Measurements from ENCODE around the gene GALNT4. TPM values are rescaled to one million over a fixed set of nuclear protein-coding genes. Genes with fewer than 3 reads are reported as not detected.

The GALNT4 gene
- total RNA-seq = 1 to 10 TPM; 6.3 to 6.5 TPM

DNA sequence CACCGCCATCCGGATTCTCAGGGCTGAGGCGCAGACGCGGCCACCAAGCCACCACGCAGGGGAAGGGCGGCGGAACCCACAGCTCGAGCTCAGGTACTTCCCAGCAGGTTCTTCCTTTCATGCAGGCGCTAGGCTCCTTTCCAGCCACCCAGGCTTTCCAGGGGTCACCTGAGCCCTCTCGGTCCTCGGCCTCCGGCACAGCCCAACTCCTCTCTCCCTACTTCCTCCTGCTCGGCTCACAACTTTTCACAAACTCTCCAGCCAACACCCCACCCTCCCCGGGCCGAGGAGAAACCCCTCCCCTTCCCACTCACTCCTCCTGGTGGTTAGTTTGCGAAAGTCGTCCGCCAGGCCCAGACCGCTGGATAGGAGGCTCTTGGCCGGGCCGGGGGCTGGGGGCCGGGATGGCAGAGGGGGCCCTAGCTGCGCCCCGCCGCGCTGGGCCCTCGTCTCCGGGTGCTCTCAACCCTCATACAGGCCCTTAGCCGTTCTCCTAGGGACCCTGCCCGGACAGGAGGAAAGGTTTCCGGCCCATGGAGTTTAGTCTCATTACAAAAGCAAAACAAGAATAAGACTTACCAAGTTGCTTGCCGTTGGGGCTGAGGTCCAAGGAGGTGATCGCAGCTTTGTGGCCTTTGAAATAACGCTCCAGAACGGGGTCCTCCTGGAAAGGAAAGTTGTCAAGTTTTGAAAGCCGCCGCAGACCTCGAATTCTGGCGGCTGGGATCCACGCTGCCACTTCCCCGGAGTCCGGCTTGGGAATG is at the start of gene GALNT4:
TSS of gene GALNT4 (minus strand) at position 256 of the 764 bp plus-strand sequence. CDS start at position 9, 247 bp downstream.
- ChIA-PET POLR2A (interaction anchor here (0.7 to 3.2 kb wide), 7 partner anchors 29 to 505 kb away, joined by 3 to 16 read pairs (median 4); partner anchors contain the start of gene DUSP6), CTCF (interaction anchor here (0.9 to 2.6 kb wide), 6 partner anchors 30 to 508 kb away, joined by 3 to 17 read pairs (median 6); no protein-coding TSS in a partner anchor)

GRCh38 chr12:89573051-89573810 is 48.6 kb upstream of the GALNT4 start:
- ChIA-PET CTCF (no interaction called here), POLR2A (no interaction called here)

DNA sequence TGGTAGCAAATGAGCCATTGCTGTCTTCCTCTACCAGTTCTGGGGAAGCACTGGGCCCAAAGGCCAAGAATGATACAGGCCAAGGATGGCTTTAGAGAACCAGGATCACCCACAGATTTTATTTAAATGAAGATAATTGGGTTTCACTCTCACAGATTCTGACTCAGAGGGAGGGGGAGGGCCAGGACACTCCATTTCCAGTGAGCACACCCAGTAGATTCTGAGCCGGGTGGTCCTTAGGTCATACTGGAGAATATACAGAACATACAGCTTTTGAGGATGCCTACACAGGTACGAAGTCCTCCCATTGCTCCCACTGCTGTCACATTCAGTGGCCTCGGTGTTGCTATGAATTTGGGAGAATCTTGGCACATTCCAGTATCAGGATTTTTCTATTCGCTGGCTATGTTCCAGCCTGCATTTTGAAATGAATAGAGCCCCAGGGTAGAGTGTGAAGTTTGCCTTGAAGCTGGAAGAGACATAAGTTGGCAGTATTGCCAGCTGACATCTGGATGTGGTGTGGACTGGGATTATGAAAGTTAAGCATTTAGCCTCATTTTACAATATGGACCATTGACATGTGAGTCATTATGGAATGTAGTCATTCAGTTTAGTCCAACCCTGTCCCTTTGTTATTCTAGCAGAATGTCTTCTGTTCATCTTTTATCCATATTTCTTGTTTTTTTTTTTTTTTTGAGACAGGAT is 47.0 kb upstream of the GALNT4 start:
- POLR2A ChIA-PET = no interaction called here
- CTCF ChIA-PET = interaction anchor here (0.7 kb wide), 1 partner anchor 786 kb away, joined by 5 read pairs; no protein-coding TSS in a partner anchor

DNA sequence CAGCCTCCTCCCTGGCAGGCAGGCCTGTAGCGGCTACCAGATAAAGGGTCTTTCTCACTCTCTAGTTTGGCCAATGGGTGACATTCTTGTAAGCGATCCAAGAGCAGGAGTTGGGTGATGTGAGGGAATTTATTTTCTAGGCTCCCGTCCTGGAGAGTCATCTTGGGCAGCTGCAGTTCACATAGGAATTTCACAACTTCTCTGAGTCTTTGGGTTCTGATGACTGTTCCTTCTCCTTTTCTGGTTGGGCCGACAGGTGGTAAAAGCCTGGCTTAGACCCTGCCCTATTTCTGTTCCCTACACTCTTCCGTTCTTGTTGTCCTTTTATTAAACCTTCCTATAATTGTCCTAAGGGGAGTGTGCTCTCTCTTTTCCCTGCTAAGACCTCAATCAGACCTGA is 43.9 kb upstream of the GALNT4 start:
- ChIA-PET POLR2A (no interaction called here), CTCF (interaction anchor here (0.6 kb wide), 1 partner anchor 228 kb away, joined by 4 read pairs; no protein-coding TSS in a partner anchor)

- CTCF ChIA-PET = interaction anchor here (0.6 kb wide), 1 partner anchor 229 kb away, joined by 4 read pairs; no protein-coding TSS in a partner anchor
- POLR2A ChIA-PET = no interaction called here
Measured at GRCh38 chr12:89567691-89568239, 43.2 kb upstream of the GALNT4 start.

- ChIA-PET POLR2A (no interaction called here), CTCF (no interaction called here)
Measured at GRCh38 chr12:89566615-89567014, 42.0 kb upstream of the GALNT4 start.

- CTCF ChIA-PET = no interaction called here
- POLR2A ChIA-PET = no interaction called here
Measured at GRCh38 chr12:89565002-89565401, 40.4 kb upstream of the GALNT4 start.

DNA sequence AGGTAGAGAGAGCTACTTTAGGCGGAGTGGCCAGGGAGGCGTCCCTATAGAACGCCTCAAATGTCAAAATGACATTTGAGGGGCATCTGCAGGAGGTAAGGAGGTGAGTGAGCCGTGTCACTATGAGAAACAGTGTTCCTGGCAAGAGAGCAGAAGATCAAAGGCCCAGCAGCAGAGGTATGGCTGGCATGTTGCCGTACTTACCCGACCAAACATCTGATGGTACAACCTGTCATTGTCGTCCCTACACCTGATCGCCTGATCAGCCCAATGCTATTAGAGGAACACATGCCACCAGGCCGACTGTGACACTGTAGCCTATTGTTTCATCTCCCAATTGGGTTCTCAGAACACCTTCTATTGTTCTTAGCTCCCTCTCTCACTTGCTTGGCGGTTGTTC is 35.2 kb upstream of the GALNT4 start:
- CTCF ChIA-PET = interaction anchor here (1.4 kb wide), 1 partner anchor 17 kb away, joined by 4 read pairs; no protein-coding TSS in a partner anchor

GRCh38 chr12:89556976-89557375 is 32.4 kb upstream of the GALNT4 start:
- POLR2A ChIA-PET = interaction anchor here (0.7 kb wide), 1 partner anchor 13 kb away, joined by 4 read pairs; no protein-coding TSS in a partner anchor
- CTCF ChIA-PET = no interaction called here

More for the DNA sequence above, 35.2 kb upstream of the GALNT4 start:
- POLR2A ChIA-PET = no interaction called here

DNA sequence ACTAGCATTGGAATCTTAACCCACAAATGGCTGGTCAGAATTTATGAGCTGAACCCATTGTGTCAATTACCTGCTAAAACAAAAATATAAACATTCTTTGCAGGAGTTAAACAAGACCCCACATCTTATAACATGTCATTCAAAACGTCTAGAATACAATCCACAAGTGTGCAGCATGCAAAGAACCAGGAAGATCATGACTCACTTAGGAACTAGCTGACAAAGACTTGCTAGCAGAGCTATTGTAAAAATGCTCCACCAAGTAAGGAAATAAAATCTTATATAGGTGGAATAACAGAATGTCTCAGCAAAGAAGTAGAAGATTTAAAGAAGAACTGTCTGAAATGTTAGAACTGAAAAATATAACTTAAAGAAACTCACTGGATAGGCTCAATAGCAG is 27.8 kb upstream of the GALNT4 start:
- POLR2A ChIA-PET = no interaction called here

GRCh38 chr12:89551747-89552146 is 27.2 kb upstream of the GALNT4 start:
- ChIA-PET POLR2A (no interaction called here), CTCF (no interaction called here)

More for the DNA sequence above, 27.8 kb upstream of the GALNT4 start:
- CTCF ChIA-PET = interaction anchor here (1.3 kb wide), 1 partner anchor 9 kb away, joined by 4 read pairs; no protein-coding TSS in a partner anchor

DNA sequence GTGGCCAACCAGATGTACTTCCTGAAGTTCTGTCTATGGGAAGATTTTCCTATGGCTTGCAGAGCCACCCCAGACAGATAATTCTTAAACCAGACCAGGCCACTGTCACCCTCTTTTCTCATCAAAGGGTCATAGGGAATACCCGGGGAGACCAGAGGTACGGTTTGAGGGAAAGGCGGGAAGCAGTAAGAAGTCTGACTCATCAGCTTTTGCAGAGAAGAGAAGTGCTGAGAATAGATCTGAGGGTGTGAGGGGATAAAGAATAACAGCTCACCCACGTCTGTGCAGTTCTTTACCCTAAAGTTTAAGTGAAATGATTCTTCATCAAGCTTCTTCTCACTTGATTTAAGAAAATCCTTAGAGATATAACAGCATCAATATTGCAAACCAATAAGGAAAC is 22.5 kb upstream of the GALNT4 start:
- CTCF ChIA-PET = no interaction called here
- POLR2A ChIA-PET = no interaction called here

GRCh38 chr12:89546151-89546550 is 21.6 kb upstream of the GALNT4 start:
- ChIA-PET CTCF (interaction anchor here (0.5 kb wide), 1 partner anchor 242 kb away, joined by 3 read pairs; no protein-coding TSS in a partner anchor), POLR2A (no interaction called here)

DNA sequence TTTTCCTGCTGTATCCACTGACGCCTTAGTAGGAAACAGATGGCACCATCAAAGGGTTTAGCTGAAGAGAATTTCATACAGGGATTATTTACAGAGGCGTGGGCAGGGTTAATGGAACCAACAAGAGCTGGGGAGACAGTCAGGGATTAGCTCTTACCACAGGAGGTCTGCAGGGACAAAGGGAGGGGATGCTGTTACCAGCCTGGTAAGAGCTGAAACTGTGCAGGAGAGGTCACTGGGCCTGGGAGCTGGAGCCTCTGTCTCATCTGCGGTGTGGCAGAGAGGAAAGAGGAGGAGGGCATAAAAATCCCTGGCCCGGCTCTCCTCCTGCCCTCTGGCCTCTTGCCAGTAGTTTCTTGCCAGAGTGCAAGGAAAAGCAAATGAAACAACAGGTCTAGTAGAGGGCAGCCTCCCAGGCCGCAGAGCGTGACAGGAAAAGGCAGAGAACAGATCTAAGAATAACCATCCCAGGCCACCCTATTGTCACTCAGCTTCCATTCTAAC is 20.1 kb upstream of the GALNT4 start:
- CTCF ChIA-PET = no interaction called here
- POLR2A ChIA-PET = interaction anchor here (1.0 kb wide), 1 partner anchor 162 kb away, joined by 3 read pairs; no protein-coding TSS in a partner anchor

DNA sequence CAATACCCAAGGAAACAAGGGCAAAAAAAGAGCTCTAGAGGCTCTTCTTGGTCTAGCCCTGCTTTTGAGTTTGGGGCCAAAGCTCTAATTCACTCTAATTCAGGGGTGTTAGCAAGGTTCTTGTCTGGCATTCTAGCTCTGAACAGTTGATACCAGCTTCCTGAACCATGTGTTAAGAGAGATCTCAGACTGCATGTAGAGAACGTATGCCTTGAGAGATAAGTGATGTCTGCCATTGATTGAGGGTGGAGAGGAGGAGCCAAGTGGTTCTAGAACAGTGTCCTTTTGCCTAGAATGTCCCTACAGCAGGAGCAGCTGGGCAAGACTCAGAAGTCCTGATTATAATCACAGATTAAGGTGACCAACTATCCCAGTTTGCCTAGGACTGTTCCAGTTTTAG is 19.4 kb upstream of the GALNT4 start:
- ChIA-PET CTCF (interaction anchor here (0.8 to 1.4 kb wide), 2 partner anchors 372 to 709 kb away, joined by 3 to 4 read pairs; no protein-coding TSS in a partner anchor), POLR2A (interaction anchor here (0.6 to 1.0 kb wide), 2 partner anchors 13 to 163 kb away, joined by 3 to 4 read pairs; no protein-coding TSS in a partner anchor)

GRCh38 chr12:89542912-89543592 is 18.5 kb upstream of the GALNT4 start:
- POLR2A ChIA-PET = no interaction called here
- CTCF ChIA-PET = interaction anchor here (0.8 to 1.5 kb wide), 6 partner anchors 10 to 710 kb away, joined by 3 to 4 read pairs (median 4); no protein-coding TSS in a partner anchor

- POLR2A ChIA-PET = no interaction called here
- CTCF ChIA-PET = interaction anchor here (0.7 to 1.5 kb wide), 3 partner anchors 10 to 525 kb away, joined by 3 to 4 read pairs (median 3); no protein-coding TSS in a partner anchor
Measured at GRCh38 chr12:89542236-89542635, 17.6 kb upstream of the GALNT4 start.

- CTCF ChIA-PET = no interaction called here
- POLR2A ChIA-PET = no interaction called here
Measured at GRCh38 chr12:89540586-89540985, 16.0 kb upstream of the GALNT4 start.

All from activated CD8-positive, alpha-beta memory T cell treated with anti-CD3 and anti-CD28 coated beads for 36 hours (primary cell).